Activated naive CD8-positive, alpha-beta T cell treated with anti-CD3 and anti-CD28 coated beads for 36 hours (primary cell): ENCODE measurements around the gene PCDH8. TPM values are rescaled to one million over a fixed set of nuclear protein-coding genes. Genes with fewer than 3 reads are reported as not detected.

ENCODE experiments used
- DNase-seq: peaks from one replicate; pipeline ENCODE4 v3.0.0; 2021
- H3K27ac Mint-ChIP-seq: one replicate; pipeline ENCODE4 v1.8.0; 2022; ENCODE audit warnings: mild to moderate bottlenecking, moderate library complexity, mixed read lengths
- H3K27me3 Mint-ChIP-seq: one replicate; pipeline ENCODE4 v1.8.0; 2022; ENCODE audit warnings: mild to moderate bottlenecking, mixed read lengths
- H3K36me3 Mint-ChIP-seq: one replicate; pipeline ENCODE4 v1.8.0; 2021; ENCODE audit warnings: mild to moderate bottlenecking, mixed read lengths
- H3K4me1 Mint-ChIP-seq: one replicate; pipeline ENCODE4 v1.8.0; 2021; ENCODE audit warnings: mixed read lengths
- H3K4me3 Mint-ChIP-seq: one replicate; pipeline ENCODE4 v1.8.0; 2022; ENCODE audit warnings: mild to moderate bottlenecking, moderate library complexity, mixed read lengths
- H3K9me3 Mint-ChIP-seq: one replicate; pipeline ENCODE4 v1.8.0; 2022; ENCODE audit warnings: mixed read lengths
- total RNA-seq, 2 experiments: library from RNA; stranded (reverse); gene quantifications; one replicate each; pipeline ENCODE4 v1.2.3, GENCODE V29; 2021

Gene PCDH8
- total RNA-seq, 2 experiments from 2014 or later, result not detected

- Mint-ChIP-seq H3K4me1 (peaks cover 2% of the 10 kb centered on the region), H3K9me3 (no peaks in the 10 kb centered on the region), H3K27ac (no peak overlapping the region), H3K27me3 (peaks cover 17% of the 10 kb centered on the region), H3K4me3 (no peak overlapping the region), H3K36me3 (no peaks in the 10 kb centered on the region)
- no peak for DNase-seq
Observed at GRCh38 chr13:52810011-52810410, 38.4 kb downstream of the PCDH8 start.

GRCh38 chr13:52809310-52809769, 39.1 kb downstream of the PCDH8 start:
- H3K4me3 Mint-ChIP-seq, result no peak overlapping the region
- DNase-seq, result peak; percentile 47
- H3K9me3 Mint-ChIP-seq, result no peaks in the 10 kb centered on the region
- H3K4me1 Mint-ChIP-seq, result peaks cover 2% of the 10 kb centered on the region
- no peaks in the 10 kb centered on the region for H3K36me3 Mint-ChIP-seq
- no peak overlapping the region for H3K27ac Mint-ChIP-seq
- H3K27me3 Mint-ChIP-seq, result peaks cover 22% of the 10 kb centered on the region

GRCh38 chr13:52808842-52809219, 39.6 kb downstream of the PCDH8 start:
- H3K27me3 Mint-ChIP-seq, result peaks cover 23% of the 10 kb centered on the region
- H3K4me3 Mint-ChIP-seq, result no peak overlapping the region
- H3K9me3 Mint-ChIP-seq, result no peaks in the 10 kb centered on the region
- no peak for DNase-seq
- H3K36me3 Mint-ChIP-seq, result no peaks in the 10 kb centered on the region
- H3K27ac Mint-ChIP-seq, result no peak overlapping the region
- H3K4me1 Mint-ChIP-seq, result peaks cover 2% of the 10 kb centered on the region

GRCh38 chr13:52806029-52806428, 42.4 kb downstream of the PCDH8 start:
- H3K27me3 Mint-ChIP-seq, result peaks cover 26% of the 10 kb centered on the region
- no peaks in the 10 kb centered on the region for H3K9me3 Mint-ChIP-seq
- H3K4me3 Mint-ChIP-seq, result no peak overlapping the region
- DNase-seq, result no peak
- no peak overlapping the region for H3K27ac Mint-ChIP-seq
- H3K4me1 Mint-ChIP-seq, result peaks cover 2% of the 10 kb centered on the region
- no peaks in the 10 kb centered on the region for H3K36me3 Mint-ChIP-seq

- no peak overlapping the region for H3K4me3 Mint-ChIP-seq
- H3K27ac Mint-ChIP-seq, result no peak overlapping the region
- H3K9me3 Mint-ChIP-seq, result no peaks in the 10 kb centered on the region
- H3K36me3 Mint-ChIP-seq, result no peaks in the 10 kb centered on the region
- no peaks in the 10 kb centered on the region for H3K4me1 Mint-ChIP-seq
- DNase-seq, result no peak
- peaks cover 31% of the 10 kb centered on the region for H3K27me3 Mint-ChIP-seq
Observed at GRCh38 chr13:52804202-52804641, 44.2 kb downstream of the PCDH8 start.

GRCh38 chr13:52800856-52801255, 47.6 kb downstream of the PCDH8 start:
- DNase-seq, result no peak
- Mint-ChIP-seq H3K4me3 (no peak overlapping the region), H3K27me3 (peaks cover 27% of the 10 kb centered on the region), H3K27ac (no peak overlapping the region), H3K36me3 (no peaks in the 10 kb centered on the region), H3K4me1 (no peaks in the 10 kb centered on the region), H3K9me3 (no peaks in the 10 kb centered on the region)

GRCh38 chr13:52798770-52799430, 49.5 kb downstream of the PCDH8 start:
- H3K9me3 Mint-ChIP-seq, result no peaks in the 10 kb centered on the region
- no peak for DNase-seq
- H3K4me1 Mint-ChIP-seq, result no peaks in the 10 kb centered on the region
- H3K27me3 Mint-ChIP-seq, result peaks cover 22% of the 10 kb centered on the region
- H3K27ac Mint-ChIP-seq, result no peak overlapping the region
- H3K4me3 Mint-ChIP-seq, result no peak overlapping the region
- H3K36me3 Mint-ChIP-seq, result no peaks in the 10 kb centered on the region

GRCh38 chr13:52797176-52797575, 51.3 kb downstream of the PCDH8 start:
- DNase-seq, result no peak
- H3K36me3 Mint-ChIP-seq, result no peaks in the 10 kb centered on the region
- H3K4me3 Mint-ChIP-seq, result no peak overlapping the region
- H3K27ac Mint-ChIP-seq, result no peak overlapping the region
- H3K27me3 Mint-ChIP-seq, result peaks cover 18% of the 10 kb centered on the region
- no peaks in the 10 kb centered on the region for H3K4me1 Mint-ChIP-seq
- no peaks in the 10 kb centered on the region for H3K9me3 Mint-ChIP-seq

GRCh38 chr13:52794589-52794988, 53.9 kb downstream of the PCDH8 start:
- Mint-ChIP-seq H3K9me3 (no peaks in the 10 kb centered on the region), H3K36me3 (no peaks in the 10 kb centered on the region), H3K27ac (no peak overlapping the region), H3K27me3 (peaks cover 20% of the 10 kb centered on the region), H3K4me3 (no peak overlapping the region), H3K4me1 (no peaks in the 10 kb centered on the region)
- no peak for DNase-seq

- Mint-ChIP-seq H3K36me3 (no peaks in the 10 kb centered on the region), H3K27me3 (peaks cover 15% of the 10 kb centered on the region), H3K4me3 (no peak overlapping the region), H3K4me1 (no peaks in the 10 kb centered on the region), H3K27ac (no peak overlapping the region), H3K9me3 (no peaks in the 10 kb centered on the region)
- DNase-seq, result no peak
Observed at GRCh38 chr13:52793515-52794061, 54.9 kb downstream of the PCDH8 start.

Other genes with a start within 250 kb of the PCDH8 start
- 10 to 100 TPM; 11.2 to 11.6 TPM for gene HNRNPA1L2, start 206.2 kb downstream of the PCDH8 start, total RNA-seq
- gene SUGT1, start 195.8 kb downstream of the PCDH8 start, total RNA-seq, result 10 to 100 TPM; 63.6 TPM
- not detected for gene CNMD, start 108.8 kb downstream of the PCDH8 start, total RNA-seq
- gene OLFM4, start 180.2 kb upstream of the PCDH8 start, total RNA-seq, result not detected